ENCODE measurements around the gene NAALADL2.

NAALADL2 gene

GRCh38 chr3:174859114-174859735, at the start of gene NAALADL2:
NAALADL2 (plus strand) TSS chr3:174859334.
- no peak for DNase-seq (ENCODE audit: low spot score)

- DNase-seq (ENCODE audit: low spot score): no peak
Observed at GRCh38 chr3:174810254-174810653, 48.9 kb upstream of the NAALADL2 start.

GRCh38 chr3:174812172-174812862, 46.8 kb upstream of the NAALADL2 start:
- DNase-seq (ENCODE audit: low spot score): no peak

GRCh38 chr3:174815750-174816149, 43.4 kb upstream of the NAALADL2 start:
- DNase-seq (ENCODE audit: low spot score): no peak

- DNase-seq (ENCODE audit: low spot score): no peak
Observed at GRCh38 chr3:174820885-174821284, 38.2 kb upstream of the NAALADL2 start.

- peak; percentile 60 for DNase-seq (ENCODE audit: low spot score)
Observed at GRCh38 chr3:174821477-174821876, 37.7 kb upstream of the NAALADL2 start.

- no peak for DNase-seq (ENCODE audit: low spot score)
Observed at GRCh38 chr3:174822320-174822719, 36.8 kb upstream of the NAALADL2 start.

GRCh38 chr3:174826069-174826468, 33.1 kb upstream of the NAALADL2 start:
- no peak for DNase-seq (ENCODE audit: low spot score)

GRCh38 chr3:174844746-174845145, 14.4 kb upstream of the NAALADL2 start:
- DNase-seq (ENCODE audit: low spot score): no peak

- no peak for DNase-seq (ENCODE audit: low spot score)
Observed at GRCh38 chr3:174846055-174846454, 13.1 kb upstream of the NAALADL2 start.

GRCh38 chr3:174854987-174855386, 4.1 kb upstream of the NAALADL2 start:
- DNase-seq (ENCODE audit: low spot score): no peak

GRCh38 chr3:174857301-174857700, 1.8 kb upstream of the NAALADL2 start:
- DNase-seq (ENCODE audit: low spot score): no peak

- DNase-seq (ENCODE audit: low spot score): no peak
Observed at GRCh38 chr3:174858353-174858752, 781 bp upstream of the NAALADL2 start.

- DNase-seq (ENCODE audit: low spot score): no peak
Observed at GRCh38 chr3:174859756-174860155, 622 bp downstream of the NAALADL2 start.

- no peak for DNase-seq (ENCODE audit: low spot score)
Observed at GRCh38 chr3:174862101-174862500, 3.0 kb downstream of the NAALADL2 start.

- DNase-seq (ENCODE audit: low spot score): no peak
Observed at GRCh38 chr3:174862666-174863065, 3.5 kb downstream of the NAALADL2 start.

GRCh38 chr3:174863488-174863887, 4.4 kb downstream of the NAALADL2 start:
- no peak for DNase-seq (ENCODE audit: low spot score)

GRCh38 chr3:174869448-174869847, 10.3 kb downstream of the NAALADL2 start:
- no peak for DNase-seq (ENCODE audit: low spot score)

- no peak for DNase-seq (ENCODE audit: low spot score)
Observed at GRCh38 chr3:174873832-174874657, 14.9 kb downstream of the NAALADL2 start.

GRCh38 chr3:174882789-174883188, 23.7 kb downstream of the NAALADL2 start:
- no peak for DNase-seq (ENCODE audit: low spot score)

- DNase-seq (ENCODE audit: low spot score): no peak
Observed at GRCh38 chr3:174883881-174884675, 24.9 kb downstream of the NAALADL2 start.
